HepG2 (cell line): Measurements from ENCODE around the gene ZFP1. TPM values are rescaled to one million over a fixed set of nuclear protein-coding genes. Genes with fewer than 3 reads are reported as not detected.

Experiments used
- AKAP8 ChIP-seq: sonication (generic); formaldehyde crosslinking; IDR thresholded peaks from 2 replicates; pipeline ENCODE4 v1.5.1; 2020; ENCODE audit warnings: mild to moderate bottlenecking, missing genetic modification reagents
- ARNTL ChIP-seq: sonication (generic); formaldehyde crosslinking; IDR thresholded peaks from 2 replicates; pipeline ENCODE4 v1.4.0; 2020; ENCODE audit warnings: mild to moderate bottlenecking, missing genetic modification reagents
- ATF1 ChIP-seq: IDR thresholded peaks from 2 replicates; pipeline ENCODE4 v1.6.1; 2016; ENCODE audit warnings: mild to moderate bottlenecking, control low read depth
- BRD4 ChIP-seq: sonication (generic); formaldehyde crosslinking; IDR thresholded peaks from 2 replicates; pipeline ENCODE4 v1.4.0; 2020; ENCODE audit warnings: missing genetic modification reagents
- GZF1 ChIP-seq: sonication (generic); formaldehyde crosslinking; IDR thresholded peaks from 2 replicates; pipeline ENCODE4 v1.5.1; 2020; ENCODE audit warnings: mild to moderate bottlenecking, missing genetic modification reagents
- KDM1A ChIP-seq: IDR thresholded peaks from 2 replicates; pipeline ENCODE4 v1.6.1; 2016; ENCODE audit warnings: missing compliant biosample characterization
- PAXIP1 ChIP-seq: sonication (generic); formaldehyde crosslinking; conservative IDR thresholded peaks from 2 replicates; pipeline ENCODE4 v1.4.0; 2020; ENCODE audit warnings: mild to moderate bottlenecking, missing genetic modification reagents, moderate library complexity
- ZFP91 ChIP-seq: sonication (generic); formaldehyde crosslinking; IDR thresholded peaks from 2 replicates; pipeline ENCODE4 v1.9.0; 2022; ENCODE audit warnings: missing genetic modification reagents, mild to moderate bottlenecking, borderline replicate concordance
- ZNF3 ChIP-seq: IDR thresholded peaks from 2 replicates; pipeline ENCODE4 v1.7.0; 2017; ENCODE audit warnings: inconsistent platforms
- ZNF317 ChIP-seq: sonication (generic); formaldehyde crosslinking; IDR thresholded peaks from 2 replicates; pipeline ENCODE4 v1.5.0; 2020; ENCODE audit warnings: mild to moderate bottlenecking, missing genetic modification reagents
- ZNF431 ChIP-seq: sonication (generic); formaldehyde crosslinking; IDR thresholded peaks from 2 replicates; pipeline ENCODE4 v1.9.0; 2022; ENCODE audit warnings: missing genetic modification reagents, low read depth, mild to moderate bottlenecking, borderline replicate concordance
- polyA plus RNA-seq, 8 experiments: library from polyadenylated mRNA; depleted of rRNA in 3 of 8; stranded (reverse) in 7 of 8; unstranded in 1 of 8; fragments of >200 nt; fragmentation: Illumina TruSeq in 4 of 8; extraction: Trizol in 4 of 8; gene quantifications; 2 replicates each; pipeline versions ENCODE4 v1.2.1 to v1.2.3, GENCODE V29; 2011 to 2016; ENCODE audit warnings: low read depth in 4 of 8, missing spikeins in 1 of 8, mixed read lengths in 1 of 8; ENCODE audit not compliant: insufficient read depth in 1 of 8
- total RNA-seq, 5 experiments: library from RNA; depleted of rRNA; stranded (reverse); fragments of >200 nt; fragmentation: Illumina TruSeq; extraction: Trizol; gene quantifications; 2 replicates each; pipeline ENCODE4 v1.2.3, GENCODE V29; 2016; ENCODE audit warnings: low read depth in 1 of 5

The ZFP1 gene
- total and polyA plus RNA-seq, 2 of the 13 experiments (the other 11 are each of a cell fraction or from before 2014, with no cell fraction given): 8.3 to 14.0 TPM

- TF ChIP-seq PAXIP1 (CRISPR knock-in tag) (no peak), ZNF3 (CRISPR knock-in tag) (no peak), KDM1A (CRISPR knock-in tag) (no peak), BRD4 (CRISPR knock-in tag) (no peak), ARNTL (CRISPR knock-in tag) (no peak), ZNF431 (CRISPR knock-in tag) (no peak), ZNF317 (no peak), GZF1 (CRISPR knock-in tag) (no peak), ZFP91 (no peak), AKAP8 (CRISPR knock-in tag) (no peak), ATF1 (CRISPR knock-in tag) (no peak)
Observed at GRCh38 chr16:75196836-75197235, 48.5 kb downstream of the ZFP1 start (continued).
